GM04503 (cell line): ENCODE measurements around the gene MTA1.
A peak's percentile ranks its signal among the peaks of the same experiment; 100 is the strongest.

ENCODE experiments used
- DNase-seq: peaks from one replicate; pipeline ENCODE4 v3.0.0-alpha.2; 2012; ENCODE audit warnings: low read depth

MTA1 gene

GRCh38 chr14:105476831-105477659 is 57.4 kb downstream of the MTA1 start:
- DNase-seq = no peak

GRCh38 chr14:105477660-105478397 is 58.2 kb downstream of the MTA1 start:
- DNase-seq = no peak

DNA sequence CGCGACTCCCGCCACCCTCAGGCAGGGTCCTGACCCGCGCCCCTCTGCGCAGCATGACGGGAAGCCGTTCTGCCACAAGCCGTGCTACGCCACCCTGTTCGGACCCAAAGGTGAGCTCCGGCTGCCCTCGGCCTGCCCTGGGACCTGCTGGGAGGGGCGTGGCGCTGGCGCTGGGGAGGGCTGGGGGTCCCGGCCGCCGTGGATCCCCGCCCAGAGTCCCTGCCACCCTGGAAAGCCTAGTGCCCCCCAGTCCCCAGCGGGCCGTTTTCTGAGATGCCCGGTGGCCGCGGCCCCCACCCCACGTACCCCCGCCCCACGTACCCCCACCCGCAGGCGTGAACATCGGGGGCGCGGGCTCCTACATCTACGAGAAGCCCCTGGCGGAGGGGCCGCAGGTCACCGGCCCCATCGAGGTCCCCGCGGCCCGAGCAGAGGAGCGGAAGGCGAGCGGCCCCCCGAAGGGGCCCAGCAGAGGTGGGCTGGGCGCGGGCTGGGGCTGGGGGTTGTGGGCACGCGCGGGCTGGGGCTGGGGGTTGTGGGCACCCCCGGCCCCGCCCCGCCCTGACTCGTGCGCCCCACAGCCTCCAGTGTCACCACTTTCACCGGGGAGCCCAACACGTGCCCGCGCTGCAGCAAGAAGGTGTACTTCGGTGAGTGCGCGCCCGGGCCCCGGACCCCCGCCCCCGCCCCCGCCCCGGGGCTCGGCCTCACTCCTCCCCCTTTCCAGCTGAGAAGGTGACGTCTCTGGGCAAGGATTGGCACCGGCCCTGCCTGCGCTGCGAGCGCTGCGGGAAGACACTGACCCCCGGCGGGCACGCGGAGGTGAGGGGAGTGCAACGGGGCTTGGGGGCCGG is 59.0 kb downstream of the MTA1 start:
- no peak for DNase-seq

GRCh38 chr14:105479431-105480158 is 60.0 kb downstream of the MTA1 start:
- no peak for DNase-seq

- DNase-seq = no peak
Observed at GRCh38 chr14:105480199-105480746, 60.6 kb downstream of the MTA1 start.

DNA sequence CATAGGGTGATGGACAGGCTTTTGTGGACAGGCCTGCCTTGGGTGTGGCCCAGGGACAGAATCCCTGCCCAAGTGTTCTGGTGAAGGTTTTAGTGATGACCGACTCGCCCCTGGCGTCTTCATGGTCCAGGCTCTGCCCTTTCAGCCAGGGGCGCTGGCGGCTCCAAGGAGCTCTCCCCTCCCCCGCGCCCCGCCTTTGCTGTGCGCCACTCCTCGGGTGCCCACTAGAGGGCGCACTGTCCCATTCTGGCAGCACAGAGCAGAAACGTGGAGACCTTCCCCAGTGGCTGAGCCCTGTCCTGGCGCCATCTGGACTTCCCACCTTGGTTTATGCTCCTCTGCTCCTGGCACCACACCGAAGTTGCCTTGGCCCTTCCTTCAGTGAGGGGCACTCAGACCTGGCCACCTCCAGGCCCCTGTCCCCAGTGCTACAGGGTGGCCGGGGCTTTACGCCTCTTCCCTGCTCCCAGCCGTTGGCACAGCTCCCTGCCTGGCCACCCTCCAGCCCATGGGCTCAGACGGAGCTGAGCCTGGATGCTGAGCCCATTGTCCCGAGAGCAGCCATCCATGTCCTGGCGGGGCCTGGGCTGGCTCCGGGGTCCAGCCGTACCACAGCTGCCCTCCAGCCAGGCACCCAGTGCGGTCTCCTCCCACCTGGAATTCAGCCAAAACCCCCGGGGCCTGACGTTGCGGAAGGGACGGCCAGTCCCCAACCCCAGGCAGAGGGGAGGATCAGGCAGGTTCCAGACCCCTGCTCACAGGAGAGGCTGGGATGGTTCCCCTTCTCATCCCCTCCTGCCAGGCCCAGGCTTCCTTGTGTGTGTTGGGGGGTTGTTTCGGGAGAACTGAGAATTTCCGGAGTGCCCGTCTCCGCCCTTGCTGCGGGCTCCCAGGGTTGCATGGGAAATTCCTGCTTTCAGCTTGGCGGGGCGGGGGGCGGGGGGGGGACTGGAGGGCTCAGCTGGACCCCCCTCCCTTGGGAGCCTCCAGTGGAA is 61.5 kb downstream of the MTA1 start:
- peak; percentile 53 for DNase-seq

GRCh38 chr14:105481886-105482457 is 62.3 kb downstream of the MTA1 start:
- peak; percentile 89 for DNase-seq

DNA sequence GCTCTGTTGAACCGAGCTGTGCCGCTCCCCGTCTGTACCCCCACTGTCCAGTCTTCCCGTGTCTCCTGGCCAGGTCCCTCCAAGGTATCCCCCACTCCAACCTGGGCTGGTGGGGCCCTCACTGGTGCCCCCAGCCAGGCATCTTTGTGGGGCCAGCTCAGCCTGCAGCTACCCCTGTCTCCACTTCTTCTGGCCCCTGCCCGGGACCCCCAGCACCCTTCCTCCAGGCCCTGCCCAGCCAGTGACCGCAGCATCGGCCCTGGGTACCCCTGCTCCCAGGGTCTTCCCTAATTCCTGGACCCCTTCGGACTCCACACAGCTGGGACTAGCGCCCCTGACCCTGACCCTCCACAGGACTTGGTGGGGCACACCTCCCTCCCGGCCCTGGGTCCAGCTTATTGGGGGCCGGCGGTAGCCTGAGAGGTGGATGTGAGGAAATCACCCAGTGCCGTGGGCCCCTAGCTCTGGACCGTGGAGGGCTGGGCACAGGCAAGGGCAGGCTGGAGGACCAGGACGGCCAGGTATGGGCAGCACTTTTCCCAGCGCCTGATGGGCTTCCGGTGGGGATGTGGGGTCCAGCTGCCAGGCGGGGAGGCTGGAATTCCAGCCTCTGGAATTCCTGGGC is 63.0 kb downstream of the MTA1 start:
- no peak for DNase-seq

DNA sequence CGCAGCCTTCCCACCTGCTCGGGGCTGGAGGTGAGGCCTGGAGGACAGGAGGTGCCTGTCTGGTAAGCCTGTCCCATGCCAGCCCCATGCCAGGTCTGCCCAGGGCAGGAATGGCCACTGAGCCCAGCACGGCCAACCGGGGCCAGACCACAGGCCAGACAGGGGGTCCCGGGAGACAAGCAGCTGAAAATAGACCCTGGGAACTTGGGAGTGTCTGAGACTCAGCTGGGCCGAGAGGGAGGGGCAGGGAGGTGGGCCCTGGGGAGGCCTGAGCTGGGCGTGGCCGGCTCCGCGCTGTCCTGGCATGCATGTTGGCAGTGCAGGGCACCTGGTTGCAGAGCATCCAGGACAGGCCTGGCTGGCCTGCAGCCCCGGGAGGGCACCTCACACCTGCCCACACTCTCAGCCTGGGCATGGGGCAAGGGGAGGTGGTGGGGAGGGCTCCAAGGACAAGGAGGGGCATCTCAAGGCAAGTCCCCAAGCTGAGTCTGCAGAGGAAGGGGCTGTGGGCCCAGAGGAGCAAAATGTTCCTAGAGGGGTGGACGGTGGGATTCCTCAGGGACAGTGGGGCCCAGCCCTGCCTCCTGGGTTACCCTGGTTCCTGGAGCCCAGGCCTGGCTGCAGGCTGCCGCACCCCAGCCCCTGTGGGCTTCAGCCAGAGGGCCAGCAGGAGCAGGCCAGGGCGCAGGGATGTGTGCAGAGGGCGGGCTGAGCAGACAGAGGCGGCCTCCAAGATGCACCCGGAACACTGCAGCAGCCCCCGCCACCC is 63.9 kb downstream of the MTA1 start:
- DNase-seq = no peak

GRCh38 chr14:105484069-105484996 is 64.7 kb downstream of the MTA1 start:
- DNase-seq = no peak

GRCh38 chr14:105484997-105485393 is 65.4 kb downstream of the MTA1 start:
- DNase-seq = no peak

DNA sequence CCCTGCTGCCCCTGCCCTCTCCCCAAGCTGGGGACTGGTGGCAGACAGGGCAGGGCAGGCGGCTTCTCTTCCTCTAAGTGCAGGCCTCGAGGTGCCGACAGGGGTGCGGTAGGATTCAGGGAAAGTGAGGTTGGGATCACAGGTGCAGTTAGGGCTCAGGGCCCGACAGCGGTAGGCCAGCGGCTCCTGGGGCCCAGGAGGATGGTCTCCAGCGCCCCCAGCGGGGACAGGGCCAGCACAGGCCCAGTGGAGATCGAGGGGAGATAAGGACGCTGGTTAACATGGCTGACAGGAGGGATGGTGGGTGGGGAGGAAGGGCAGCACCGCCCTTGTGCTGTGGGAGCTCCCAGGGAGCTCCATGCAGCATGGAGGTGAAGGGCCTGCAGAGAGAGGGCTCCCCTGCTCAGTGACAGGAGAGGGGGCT is 66.1 kb downstream of the MTA1 start:
- DNase-seq = no peak

DNA sequence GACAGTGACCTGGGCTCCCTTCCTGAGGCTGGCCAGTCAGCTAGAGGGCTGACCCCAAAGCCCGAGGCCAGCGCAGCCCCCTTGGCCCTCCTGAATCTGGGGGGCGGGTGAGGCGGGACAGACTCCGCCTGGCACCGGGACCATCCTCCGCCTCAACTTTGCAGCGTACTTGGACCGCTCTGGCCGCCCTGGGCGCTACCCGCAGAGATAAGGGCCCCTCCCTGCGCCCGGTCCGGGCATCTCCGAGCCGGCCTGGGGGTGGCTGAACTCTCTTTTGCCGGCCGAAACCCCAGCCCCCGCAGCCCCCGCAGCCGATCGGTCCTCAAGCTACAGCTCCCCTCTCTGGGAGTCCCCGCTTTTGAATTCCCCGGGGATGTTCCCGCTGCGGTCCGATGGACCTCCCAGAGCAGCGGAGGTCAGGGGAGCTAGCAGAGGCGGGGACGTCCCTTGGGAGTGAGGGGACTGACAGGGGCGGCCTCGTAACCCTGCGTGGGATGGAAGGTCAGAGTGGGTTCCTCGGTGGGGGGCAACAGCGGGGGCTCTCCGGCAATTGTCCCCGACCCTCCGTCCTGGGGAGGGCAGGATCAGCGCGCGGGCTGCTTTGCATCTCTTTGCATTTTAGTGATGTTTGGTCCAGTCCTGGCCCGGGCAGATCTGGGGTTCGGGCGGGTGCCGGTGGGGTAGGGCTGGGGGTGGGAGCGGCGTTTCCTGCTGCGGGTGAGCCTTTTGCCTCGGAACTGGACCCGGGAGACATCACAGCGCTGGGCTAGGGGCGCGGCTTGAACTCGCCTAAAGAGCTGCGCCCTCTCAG is 66.7 kb downstream of the MTA1 start, which contains the start of gene CRIP1:
Gene CRIP1 (plus strand): TSS at position 724 of the 811 bp plus-strand sequence. CDS start 374 bp downstream, outside the sequence.
- no peak for DNase-seq

- DNase-seq = no peak
Observed at GRCh38 chr14:105486974-105487448, 67.4 kb downstream of the MTA1 start.

GRCh38 chr14:105487449-105487985 is 67.9 kb downstream of the MTA1 start:
- no peak for DNase-seq
